ENCODE results near the gene PPP3CB.
A peak's percentile ranks its signal among the peaks of the same experiment; 100 is the strongest.

The PPP3CB gene

DNA sequence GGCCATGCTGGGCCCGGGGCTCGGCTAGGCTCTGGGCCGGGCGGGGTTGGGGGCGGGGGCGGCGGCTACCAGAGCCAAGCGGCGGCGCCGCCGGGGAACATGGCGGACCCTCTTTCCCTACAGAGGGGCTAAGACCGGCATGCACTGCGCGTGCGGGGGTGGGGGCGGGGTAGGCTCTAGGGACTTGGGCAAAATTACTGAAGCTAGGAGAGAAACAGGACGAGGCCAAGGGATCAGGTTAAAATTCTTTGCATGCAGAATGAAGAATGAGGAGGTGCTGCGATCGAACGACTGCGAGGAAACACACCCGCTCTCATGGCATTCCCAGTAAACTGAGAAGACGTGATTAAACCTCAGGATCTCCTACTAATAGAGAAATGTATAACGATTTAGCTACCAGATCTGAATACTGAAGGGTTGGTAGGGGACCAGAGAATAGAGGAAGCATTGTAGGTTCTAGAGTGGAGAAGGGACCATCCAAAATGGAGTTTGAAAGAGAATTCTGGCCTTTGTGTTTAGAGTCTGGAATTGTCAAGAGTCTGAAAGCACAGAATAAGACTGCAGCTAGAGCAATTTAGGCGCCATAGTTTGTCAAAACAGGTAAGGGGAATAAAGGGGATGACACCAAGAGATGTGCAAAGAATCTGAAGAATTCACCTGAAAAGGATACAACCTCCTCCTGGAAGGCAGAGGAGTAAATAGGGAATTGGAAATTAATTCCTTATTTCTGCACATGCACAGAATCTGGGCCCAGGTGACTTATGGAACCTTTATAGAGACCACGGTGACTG lies at the start of gene PPP3CB:
Gene PPP3CB, minus strand, starts transcription at position 141 of the 791 bp plus-strand sequence. Its CDS starts 135 bp downstream, at position 6.
- DNase-seq (ENCODE audit: low read depth in 2 of 2), result peak; percentile 83 to 85

DNA sequence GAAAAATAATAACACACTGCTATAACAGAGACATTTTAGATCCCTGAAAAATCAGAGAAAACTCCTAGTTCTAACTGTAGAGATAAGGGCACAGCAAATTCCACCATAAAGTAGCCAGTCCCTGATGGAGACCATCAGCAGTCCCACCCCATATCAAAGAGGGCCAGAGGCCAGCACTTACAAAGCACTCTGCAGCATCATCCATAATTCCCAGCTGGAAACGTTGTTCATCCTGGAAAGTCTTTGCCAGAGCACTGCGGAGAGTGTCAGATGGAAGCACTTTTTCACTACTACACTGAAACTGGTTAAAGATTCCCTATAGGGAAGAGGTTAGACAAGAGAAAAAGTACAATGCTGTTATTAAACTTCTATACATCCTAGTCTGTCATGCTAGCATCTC lies 49.5 kb upstream of the PPP3CB start:
- no peak for DNase-seq (ENCODE audit: low read depth in 2 of 2)

DNA sequence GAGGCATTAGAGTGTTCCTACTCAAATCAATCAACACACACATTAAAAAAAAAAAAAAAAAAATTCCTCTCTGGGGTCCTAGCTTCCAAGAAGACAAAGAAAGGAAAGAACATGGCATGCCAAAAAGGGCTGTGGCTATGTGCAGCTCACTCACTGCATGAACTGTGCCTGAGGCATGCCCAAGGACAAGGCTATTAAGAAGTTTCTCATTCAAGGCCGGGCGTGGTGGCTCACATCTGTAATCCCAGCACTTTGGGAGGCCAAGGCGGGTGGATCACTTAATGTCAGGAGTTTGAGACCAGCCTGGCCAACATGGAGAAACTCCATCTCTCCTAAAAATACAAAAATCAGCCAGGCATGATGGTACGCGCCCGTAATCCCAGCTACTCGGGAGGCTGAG lies 41.9 kb upstream of the PPP3CB start:
- DNase-seq (ENCODE audit: low read depth in 2 of 2), result no peak

DNA sequence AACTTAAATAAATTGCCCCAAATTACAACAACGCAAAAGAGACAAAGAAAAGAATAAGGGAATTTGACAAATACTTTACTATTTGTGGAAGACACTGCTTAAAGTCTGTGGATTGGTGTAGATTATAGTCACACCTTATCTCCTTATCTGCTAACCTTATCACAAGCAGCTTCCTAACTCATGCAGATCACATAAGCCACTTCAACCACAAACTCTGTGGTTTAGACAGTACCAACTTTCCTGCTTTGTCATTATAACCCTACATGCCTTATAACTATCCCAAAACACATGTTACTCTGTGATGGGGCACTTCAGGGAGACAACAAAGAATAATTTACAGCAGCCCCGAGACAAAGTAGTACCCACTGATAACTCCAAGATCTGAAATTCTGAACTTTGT lies 41.5 kb upstream of the PPP3CB start:
- no peak for DNase-seq (ENCODE audit: low read depth in 2 of 2)

DNA sequence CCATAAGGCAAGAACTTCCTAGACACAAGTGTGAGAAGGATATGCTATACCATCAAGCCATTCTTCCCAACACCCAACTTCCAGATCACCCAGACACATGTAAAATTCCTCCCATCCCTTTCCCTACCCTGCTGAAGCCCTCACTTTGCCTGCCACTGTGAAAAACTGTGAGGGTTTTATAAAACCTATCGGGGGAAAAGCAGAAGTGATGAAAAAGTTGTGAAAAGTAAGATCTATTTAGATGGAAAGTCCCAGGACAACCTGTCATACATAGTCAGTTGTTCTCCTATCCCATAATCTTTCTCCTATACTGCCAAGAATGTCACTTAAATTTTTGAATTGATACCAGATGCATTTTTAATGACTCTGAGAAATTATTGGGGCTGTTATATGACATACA lies 39.0 kb upstream of the PPP3CB start:
- no peak for DNase-seq (ENCODE audit: low read depth in 2 of 2)

DNA sequence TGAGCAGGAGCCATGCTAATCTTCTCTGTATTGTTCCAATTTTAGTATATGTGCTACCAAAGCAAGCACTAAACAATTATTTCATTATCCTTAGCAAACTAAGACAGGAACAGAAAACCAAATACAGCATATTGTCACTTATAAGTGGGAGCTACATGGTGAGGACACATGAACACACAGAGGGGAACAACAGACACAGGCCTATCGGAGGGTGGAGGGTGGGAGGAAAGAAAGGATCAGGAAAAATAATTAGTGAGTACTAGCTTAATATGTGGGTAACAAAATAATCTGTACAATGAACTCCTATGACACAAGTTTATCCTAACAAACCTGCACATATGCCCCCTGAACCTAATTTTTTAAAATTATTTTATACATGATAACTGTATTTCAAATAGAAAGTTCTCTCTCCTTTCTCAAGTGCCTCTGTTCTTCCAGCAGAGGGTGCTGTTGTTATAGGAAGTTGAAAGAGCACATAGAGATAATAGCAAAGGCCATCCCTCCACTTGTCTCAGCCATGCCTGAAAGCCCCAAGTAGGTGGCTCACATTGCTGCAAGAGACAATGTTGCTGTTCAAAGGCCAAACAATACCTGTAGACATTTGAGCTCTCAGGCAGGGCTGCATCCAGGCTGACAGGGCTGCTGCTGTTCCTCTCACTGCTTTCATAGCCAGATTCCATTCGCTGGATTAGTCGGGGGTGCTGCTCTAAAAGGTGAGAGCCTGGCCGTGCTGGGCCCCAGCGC lies 33.4 kb upstream of the PPP3CB start:
- DNase-seq (ENCODE audit: low read depth in 2 of 2), result peak in 1 of 2 donors; percentile 22

DNA sequence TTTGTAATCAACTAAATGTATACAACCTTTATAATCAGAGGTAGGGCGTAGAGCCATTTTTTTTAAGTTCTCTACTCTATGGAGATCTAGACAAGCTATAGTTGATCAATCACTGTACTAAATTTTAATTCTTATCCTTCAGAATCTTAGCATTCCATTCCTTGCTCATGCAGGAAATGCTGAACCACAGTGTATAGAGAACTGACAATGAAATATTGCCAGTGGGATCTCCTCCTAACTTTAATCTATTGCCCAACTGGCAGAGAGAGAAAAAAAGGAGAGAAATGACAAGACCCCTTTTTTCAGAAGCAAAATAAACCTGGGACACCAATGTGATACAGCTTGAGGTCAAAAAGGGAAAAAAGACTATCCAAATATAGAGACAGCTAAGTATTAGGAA lies 26.4 kb upstream of the PPP3CB start:
- no peak for DNase-seq (ENCODE audit: low read depth in 2 of 2)

DNA sequence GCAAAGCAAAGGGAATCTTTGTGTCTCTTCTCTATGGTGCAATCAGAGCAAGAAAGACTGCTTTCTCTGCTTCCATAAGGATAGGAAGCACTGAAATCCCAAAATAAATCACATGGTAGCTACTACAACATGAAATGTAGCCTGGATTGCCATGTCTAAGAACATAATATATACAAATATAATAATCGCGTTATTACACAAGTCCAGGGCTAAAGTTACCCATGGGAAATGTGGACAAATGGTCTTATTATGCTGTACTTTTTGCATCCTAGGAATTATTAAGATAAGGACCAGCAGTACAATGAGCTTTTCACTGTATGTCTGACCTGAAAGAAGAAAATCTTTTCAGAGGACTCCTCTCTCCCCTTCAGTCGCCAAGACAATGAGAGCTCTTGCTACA lies 23.5 kb upstream of the PPP3CB start:
- no peak for DNase-seq (ENCODE audit: low read depth in 2 of 2)

DNA sequence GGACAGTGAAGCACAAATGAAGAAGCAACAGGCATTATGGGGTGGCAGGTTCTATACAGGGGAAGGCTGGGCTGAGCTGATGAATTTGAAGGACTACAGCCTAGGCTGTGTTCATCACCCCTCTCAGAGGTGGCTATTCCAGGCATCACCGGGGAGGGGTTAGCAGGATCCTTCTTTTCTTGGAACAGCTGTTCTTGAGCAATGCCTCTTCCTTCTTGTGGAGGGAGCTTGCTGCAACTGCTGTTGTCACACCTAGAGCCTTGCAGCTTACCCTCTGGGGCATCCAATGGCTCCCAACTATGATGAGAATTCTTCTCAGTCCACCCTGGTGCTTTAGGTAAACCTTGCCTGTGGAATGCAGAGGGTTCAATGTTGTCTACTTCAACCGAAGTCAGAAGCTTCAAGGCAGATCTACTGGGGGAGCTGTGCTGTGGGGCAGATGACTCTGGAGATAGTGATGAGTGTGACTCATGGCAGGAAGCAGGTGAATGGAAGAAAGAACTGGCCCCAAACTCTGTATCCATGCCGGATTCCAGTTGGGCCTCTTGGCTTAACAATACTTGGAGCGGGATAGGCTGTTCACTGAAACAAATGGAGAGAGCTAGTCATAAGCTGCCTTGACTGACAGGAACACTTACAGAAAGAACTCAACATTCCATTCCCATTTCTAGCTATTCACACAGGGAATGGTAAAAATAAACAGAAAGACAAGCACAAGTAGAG lies 21.5 kb upstream of the PPP3CB start:
- DNase-seq (ENCODE audit: low read depth in 2 of 2), result no peak

DNA sequence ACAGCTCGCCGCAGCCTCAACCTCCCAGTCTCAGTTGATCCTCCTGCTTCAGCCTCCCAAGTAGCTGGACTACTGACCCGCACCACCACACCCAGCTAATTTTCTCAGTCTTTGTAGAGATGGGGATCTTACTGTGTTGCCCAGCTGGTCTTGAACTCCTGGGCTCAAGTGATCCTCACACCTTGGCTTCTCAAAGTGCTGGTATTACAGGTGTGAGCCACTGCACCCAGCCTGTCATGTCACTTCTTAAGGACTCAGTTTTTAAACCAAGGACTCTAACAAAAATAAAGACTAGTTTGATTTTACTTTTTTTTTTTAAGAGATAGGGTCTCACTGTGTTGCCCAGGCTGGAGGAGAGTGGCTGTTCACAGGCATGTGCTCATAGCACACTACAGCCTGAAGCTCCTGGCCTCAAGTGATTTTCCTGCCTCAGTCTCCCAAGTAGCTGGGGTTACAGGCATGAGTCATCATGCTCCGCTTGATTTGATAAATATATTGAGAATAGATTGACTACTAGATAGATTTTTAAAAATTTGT lies 16.5 kb upstream of the PPP3CB start:
- no peak for DNase-seq (ENCODE audit: low read depth in 2 of 2)

DNA sequence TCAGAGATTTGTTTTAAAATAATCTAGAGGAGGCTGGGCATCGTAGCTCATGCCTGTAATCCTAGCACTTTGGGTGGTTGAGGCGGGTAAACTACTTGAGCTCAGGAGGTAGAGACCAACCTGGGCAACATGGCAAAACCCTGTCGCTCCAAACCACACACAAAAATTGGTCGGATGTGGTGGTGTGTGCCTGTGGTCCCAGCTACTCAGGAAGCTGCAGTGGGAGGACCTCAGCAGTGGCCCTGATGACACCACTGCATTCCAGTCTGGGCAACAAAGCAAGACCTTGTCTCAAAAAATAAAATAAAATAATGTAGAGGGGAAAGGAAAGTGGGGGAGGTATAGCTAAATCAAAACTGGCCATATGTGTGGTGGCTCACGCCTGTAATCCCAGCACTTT lies 13.9 kb upstream of the PPP3CB start:
- DNase-seq (ENCODE audit: low read depth in 2 of 2), result no peak

DNA sequence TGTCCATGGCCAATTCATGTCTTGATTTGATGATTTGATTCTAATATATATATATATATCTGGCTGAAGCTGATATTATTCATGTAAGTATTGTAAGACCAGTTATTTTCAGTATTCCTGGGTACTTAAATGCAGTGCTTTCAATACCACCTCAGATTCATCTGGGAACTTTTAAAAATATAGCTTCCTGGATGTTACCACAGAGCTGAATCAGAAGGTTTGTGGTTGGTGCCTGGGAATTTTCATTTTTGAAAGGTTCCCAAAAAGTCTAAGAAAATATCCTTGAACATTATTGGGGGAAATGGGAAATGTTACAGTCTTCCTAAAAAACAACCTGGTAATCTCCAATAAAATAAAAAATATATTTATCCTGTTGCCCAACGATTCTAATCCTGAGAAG lies 10.7 kb upstream of the PPP3CB start:
- no peak for DNase-seq (ENCODE audit: low read depth in 2 of 2)

DNA sequence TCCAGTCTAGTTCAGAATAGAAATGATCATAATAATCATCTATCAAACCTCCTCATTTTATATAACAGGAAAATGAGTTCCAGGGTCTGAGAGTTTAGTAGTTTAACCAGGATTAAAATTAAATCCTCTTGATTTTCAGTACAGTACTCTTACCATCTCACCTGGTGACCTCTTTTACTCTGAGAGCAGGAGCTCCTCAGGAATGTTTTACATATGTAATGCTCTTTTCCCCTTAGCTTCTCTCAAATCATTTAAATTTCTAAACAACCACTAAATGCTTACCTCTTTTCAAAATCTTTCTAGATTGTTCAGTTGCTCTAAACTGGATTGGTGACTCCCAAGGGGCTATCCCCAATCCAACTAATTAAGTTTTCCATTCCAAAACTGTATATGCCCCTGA lies 10.2 kb upstream of the PPP3CB start:
- no peak for DNase-seq (ENCODE audit: low read depth in 2 of 2)

DNA sequence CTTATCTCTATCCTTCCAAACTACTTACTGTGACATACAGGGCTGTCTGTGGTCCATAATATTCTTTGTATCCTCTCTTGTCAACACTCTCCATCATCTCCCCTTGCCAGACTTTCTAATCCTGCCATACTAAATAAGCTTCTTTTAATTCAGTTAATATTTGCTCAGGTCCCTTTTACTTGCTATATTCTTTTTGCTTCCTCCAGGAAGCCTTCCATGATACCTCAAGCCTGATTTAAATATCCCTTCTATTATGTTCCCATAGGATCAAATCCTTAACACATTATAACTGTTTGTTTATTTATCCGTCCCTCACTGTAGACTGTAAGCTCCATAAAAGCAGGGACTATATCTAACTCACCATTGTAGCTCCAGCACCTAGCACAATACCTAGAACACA lies 7.2 kb upstream of the PPP3CB start:
- DNase-seq (ENCODE audit: low read depth in 2 of 2), result no peak

DNA sequence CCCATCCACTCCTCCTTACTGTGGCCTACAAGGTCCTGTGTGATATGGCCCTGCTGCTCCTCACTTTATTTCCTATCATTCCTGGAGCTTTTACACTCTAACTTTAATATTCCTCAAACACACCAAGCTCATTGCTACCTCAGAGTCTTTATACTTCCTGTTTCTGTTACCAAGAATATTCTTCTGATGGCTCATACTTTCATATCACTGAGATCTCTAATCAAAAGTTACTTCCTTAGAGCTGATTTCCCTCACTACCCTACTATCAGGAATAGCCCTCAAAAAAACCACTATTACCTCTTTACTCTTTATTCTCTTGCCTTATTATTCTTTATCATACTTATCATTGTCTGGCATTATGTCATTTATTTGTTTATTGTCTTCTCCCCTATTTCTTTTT lies 5.8 kb upstream of the PPP3CB start:
- no peak for DNase-seq (ENCODE audit: low read depth in 2 of 2)

DNA sequence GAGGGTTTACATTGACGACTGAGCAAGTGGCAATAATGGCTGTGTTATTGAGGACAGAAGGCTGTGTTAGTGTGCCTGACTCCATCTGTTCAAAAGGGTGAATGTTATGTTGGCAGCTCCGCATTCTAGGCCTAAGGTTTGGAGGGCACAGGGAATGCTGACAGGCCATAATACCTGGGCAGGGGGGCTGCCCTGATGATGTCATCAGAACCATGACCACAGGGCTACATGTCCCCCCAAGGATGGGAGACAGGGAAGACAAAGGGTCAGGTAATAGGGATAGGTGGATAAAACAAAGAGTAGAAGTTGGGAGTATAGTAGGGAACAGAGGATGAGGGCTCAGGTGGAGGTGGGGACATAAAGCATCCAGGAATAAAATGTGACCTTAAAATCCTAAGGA lies 1.8 kb upstream of the PPP3CB start:
- no peak for DNase-seq (ENCODE audit: low read depth in 2 of 2)

DNA sequence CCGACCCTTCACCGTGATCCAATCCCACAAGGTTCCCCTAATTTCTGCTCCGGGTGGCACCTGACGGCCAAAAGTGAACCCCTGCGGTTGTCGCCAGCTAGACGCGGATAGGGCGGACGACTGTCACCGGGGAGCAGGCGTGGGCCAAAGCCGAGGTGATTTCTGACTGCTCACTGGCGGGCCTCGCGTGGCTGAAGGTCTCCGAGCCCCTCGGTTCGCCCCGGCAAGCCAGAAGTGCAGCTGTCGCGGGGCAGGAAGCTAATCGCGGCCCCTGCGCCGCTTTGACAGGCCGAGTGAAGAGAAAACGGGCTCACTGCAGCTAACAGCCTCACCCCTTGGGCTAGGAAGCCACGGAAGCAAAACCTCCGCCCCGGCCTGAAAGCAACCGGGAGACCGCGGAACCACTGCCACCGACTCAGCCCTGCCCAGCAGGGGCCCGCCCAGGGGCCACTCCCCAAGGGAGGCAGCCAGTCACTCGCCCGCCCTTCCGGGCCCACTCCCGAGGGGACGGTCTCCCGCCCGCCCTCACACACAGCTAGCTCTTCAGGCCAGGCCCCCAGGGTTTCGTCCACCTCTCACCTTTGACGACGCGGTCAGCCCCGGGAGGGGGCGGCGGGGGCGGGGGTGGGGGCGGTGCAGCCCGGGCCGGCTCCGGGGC lies 469 bp downstream of the PPP3CB start:
- peak; percentile 68 to 76 for DNase-seq (ENCODE audit: low read depth in 2 of 2)

DNA sequence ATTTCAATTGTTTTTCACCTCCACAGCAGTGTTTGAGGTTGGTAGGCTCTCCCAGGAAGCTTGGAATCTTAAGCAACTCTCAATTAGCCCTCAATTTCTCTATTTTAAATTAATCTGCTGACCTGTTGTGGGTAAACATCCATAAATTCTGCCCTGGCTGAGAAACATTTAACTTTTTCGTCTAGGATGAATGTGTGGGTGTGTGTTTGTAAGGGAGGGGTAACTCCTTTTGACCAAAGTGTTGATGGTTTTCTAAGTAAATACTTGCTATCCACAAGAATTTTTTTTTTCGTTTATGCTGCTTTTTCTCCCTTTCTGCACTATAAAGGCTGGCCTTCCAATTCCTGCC lies 973 bp downstream of the PPP3CB start:
- no peak for DNase-seq (ENCODE audit: low read depth in 2 of 2)

DNA sequence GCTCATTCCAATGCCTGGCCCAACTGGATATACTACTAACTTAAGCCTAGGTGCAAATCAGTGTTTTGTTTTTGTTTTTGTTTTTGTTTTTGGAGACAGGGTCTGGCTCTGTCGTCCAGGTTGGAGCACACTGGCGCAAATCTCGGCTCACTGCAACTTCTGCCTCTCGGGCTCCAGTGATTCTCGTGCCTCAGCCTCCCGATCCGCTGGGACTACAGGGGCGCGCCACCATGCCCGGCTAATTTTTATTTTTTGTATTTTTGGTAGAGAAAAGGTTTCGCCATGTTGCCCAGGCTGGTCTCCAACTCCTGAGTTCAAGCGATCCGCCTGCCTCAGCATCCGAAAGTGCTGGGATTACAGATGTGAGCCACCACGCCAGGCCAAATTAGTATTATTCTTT lies 1.6 kb downstream of the PPP3CB start:
- DNase-seq (ENCODE audit: low read depth in 2 of 2), result no peak

DNA sequence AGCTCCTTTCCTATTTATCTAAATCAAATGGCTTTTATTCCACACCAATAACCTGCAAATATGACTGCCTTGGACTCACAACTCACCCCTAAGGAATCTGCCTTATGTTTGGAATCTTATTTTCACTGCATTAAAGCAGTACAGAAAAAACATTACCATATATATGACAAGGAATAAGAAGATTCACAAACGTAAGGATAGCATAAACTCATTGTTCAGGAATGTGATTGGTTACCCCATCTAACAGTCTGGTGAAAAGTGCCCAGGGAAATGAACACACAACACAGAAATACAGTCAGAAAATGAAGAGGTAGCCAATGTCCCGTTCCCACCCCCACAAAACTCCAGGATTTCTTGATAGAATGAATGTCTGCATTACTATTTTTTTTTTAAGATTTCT lies 2.0 kb downstream of the PPP3CB start:
- DNase-seq (ENCODE audit: low read depth in 2 of 2), result no peak

DNA sequence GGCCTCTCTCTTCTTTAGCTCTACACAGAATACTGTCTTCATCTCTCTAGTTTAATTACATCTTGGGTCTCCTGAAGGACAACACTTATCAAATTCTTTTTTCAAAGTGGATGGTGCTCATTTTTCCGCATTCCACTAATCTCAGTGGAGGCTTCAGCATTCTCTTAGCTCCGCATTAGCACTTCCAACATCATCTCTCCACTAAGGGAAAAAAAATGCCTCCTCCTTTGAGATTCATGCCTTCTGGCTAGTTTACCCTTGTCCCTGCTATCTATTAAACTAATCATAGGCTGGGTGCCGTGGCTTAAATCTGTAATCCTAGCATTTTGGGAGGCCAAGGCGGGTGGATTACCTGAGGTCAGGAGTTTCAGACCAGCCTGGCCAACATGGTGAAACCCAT lies 9.2 kb downstream of the PPP3CB start:
- no peak for DNase-seq (ENCODE audit: low read depth in 2 of 2)

DNA sequence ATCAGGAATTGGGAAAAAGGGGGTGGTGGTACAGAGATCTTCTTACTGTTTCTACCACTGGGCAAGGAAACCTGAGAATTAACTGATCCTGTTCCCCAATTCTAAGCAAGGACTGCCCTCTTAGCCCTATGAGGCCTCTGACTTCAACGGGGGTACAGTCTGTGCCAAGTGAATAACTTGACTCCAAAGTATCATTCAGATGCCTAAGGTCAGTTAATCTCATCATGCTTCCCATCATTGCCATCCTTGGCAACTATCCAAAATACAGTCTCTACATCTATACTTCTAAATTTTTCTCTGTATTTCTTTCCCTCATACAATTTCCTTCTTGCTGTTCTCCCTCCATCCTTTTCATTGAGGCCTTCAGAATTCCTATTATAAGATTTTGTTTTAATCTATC lies 10.5 kb downstream of the PPP3CB start:
- no peak for DNase-seq (ENCODE audit: low read depth in 2 of 2)

All from activated CD8-positive, alpha-beta memory T cell treated with anti-CD3 and anti-CD28 coated beads for 4 hours (primary cell).